UCSD-AML1 (cell line): ENCODE measurements around the gene TMEM192.
"Not testable (repeated sequence)": the region's sequence is repeated elsewhere in the genome, so short reads cannot be mapped to it uniquely, and the experiment has no call there.

Source experiments
- DNase-seq: peaks from one replicate; lab custom pipeline; 2025; ENCODE audit not compliant: unreplicated experiment; lab: John Stamatoyannopoulos, UW

Gene TMEM192

DNA sequence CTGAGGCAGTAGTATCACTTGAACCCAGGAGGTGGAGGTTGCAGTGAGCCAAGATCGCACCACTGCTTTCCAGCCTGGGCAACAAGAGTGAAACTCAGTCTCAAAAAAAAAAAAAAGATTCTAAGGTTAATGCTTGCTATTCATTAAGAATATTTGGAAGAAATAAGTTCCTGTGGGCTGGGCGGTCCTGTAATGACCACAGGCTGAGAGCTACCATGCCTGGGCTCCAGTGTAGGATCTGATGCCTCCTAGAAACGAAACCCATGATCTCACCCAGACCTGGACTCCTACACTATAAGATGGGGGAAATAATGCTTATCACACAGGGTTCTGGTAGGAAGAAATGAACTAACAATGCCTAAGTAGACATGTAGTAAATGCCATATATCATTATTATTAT is 17.8 kb downstream of the TMEM192 start:
- DNase-seq = no peak

DNA sequence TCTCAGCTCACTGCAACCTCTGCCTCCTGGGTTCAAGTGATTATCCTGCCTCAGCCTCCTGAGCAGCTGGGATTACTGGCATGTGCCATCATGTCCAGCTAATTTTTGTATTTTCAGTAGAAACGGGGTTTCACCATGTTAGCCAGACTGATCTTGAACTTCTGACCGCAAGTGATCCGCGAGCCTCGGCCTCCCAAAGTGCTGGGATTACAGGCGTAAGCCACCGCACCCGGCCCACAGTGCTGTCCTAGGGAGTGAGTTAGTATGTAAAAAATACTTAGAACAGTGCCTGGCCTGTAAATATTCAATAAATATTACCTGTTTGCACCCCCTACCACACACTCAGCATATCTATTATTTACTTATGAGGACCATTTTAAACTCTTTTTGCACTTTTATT is 20.5 kb downstream of the TMEM192 start:
- DNase-seq = not testable (repeated sequence)

DNA sequence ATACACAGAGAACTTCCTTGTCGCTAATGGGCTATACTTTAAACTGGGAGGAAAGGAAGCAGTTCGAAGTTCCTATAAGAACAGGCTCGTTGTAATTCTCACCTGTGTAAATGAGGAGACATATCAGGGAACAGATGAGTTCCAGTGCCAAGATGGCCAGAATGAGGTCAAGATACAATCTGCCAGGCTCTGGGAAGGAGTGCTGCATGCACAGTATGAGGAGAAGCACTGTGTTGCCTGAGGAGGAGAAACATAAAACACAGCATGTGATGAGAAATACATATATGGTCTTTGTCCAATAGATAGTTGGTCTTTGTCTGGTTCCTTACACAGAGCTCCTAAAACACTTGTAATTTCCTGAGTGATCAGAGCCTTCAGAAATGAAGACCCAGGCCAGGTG is 24.3 kb downstream of the TMEM192 start:
- no peak for DNase-seq

DNA sequence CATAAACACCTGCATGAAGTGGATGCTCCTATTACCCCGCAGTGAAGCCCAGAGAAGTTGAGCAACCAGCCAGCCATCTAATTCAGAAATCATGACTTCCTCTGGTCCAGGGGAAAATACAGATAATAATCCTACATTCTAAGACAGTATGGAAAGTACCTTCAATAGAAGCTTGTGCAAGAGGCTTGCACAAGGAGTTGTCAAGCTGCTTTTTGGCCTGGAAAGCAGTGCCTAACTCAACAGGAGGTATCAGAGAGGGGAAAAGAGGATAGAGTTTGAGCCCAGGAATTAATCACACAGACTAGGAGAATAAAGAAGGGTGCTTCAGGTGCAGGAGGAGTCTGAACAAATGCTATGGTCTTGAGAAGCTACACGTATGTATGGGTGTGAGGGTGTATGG is 26.7 kb downstream of the TMEM192 start:
- no peak for DNase-seq

DNA sequence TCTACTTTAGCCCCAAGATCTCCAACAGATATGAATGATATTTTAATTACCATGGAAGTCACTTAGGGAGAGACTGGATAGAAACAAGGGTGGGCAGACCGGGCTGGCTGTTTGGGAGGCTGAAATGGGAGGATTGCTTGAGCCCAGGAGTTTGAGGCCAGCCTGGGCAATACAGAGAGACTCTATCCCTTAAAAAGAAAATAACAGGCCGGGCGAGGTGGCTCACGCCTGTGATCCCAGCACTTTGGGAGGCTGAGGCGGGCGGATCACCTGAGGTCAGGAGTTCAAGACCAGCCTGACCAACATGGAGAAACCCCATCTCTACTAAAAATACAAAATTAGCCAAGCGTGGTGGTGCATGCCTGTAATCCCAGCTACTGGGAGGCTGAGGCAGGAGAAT is 27.9 kb downstream of the TMEM192 start:
- not testable (repeated sequence) for DNase-seq

DNA sequence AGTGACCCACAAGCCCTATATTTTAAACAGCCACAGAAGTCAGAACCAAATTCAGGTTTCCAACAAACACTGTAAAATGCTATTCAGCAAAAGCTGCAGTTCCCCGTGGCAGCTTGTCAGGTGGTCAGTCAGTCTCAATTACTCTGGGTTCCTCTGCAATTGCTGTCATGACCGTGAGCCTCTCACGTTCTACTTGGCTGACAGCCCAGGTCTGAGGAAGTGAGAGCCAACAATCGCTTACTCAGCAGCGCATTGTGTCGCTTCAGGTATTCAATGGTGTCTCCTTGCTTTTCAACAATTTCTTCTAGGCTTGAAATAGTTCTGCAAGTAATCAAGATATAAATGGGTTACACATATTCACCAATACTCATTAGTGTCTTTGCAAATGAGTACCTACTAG is 33.2 kb downstream of the TMEM192 start:
- DNase-seq = no peak

DNA sequence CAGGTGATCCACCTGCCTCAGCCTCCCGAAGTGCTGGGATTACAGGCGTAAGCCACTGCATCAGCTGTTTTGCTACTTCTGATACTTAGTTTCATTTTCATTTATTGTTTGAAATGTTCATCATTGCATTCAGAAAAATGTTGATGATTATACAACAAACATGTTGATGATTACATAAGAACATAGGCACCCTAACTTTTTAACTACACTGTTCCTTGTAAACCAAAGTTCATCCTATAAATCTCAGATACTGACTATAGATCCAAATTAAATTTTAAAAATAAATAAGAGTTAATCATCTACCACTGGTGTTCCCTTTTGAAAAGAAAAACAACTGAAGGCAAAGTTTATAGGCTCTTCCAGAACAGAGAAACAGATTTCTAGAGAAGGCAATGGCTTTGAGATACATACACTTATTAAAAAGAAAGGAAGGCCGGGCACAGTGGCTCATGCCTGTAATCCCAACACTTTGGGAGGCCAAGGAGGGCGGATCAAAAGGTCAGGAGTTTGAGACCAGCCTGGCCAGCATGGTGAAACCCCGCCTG is 35.6 kb downstream of the TMEM192 start:
- no peak for DNase-seq

DNA sequence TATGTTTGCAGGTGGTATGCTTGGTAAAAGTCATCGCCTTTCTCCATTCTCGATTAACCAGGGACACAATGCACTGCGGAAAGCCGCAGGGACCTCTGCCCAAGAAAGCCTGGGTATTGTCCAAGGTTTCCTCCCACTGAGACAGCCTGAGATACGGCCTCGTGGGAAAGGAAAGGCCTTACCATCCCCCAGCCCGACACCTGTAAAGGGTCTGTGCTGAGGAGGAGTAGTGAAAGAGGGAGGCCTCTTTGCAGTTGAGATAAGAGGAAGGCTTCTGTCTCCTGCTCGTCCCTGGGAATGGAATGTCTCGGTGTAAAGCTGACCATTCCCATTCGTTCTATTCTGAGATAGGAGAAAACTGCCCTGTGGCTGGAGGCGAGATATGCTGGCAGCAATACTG is 39.3 kb downstream of the TMEM192 start:
- not testable (repeated sequence) for DNase-seq

DNA sequence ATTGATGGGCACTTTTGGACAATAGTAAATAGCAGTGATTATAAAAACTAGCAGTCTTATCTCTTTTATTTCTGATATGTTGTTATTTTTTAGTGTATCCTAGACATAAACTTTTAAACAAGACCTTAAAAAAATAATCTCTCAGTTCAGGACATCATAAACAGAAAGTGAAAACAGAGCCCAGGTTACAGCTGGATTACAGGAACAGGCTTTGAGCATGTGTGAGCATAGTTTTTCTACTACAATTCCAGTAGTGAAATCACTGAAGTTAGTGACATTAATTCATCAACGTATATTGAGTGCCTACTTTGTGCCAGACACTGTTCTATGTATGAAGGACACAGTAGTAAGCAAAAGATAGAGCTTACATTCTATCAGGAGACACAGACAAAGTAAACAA is 42.1 kb downstream of the TMEM192 start:
- no peak for DNase-seq

DNA sequence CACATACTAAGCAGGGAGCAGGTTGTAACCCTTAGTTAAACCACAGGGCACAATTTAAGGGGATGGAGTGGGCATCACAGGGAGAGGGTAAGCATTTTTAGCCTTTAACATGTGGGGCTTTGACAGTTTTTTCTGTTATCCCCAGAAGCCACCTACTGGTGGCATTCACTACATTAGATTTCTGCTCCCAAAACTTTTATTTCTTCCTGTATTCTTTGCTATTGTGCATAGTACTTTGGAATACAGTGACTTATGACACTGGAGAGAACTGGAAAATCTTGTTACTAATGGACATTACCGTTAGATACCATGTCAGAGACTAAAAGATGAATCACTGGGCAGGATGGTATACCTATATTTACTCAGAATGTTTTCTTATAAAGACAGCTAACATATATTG is 51.7 kb downstream of the TMEM192 start:
- DNase-seq = no peak

DNA sequence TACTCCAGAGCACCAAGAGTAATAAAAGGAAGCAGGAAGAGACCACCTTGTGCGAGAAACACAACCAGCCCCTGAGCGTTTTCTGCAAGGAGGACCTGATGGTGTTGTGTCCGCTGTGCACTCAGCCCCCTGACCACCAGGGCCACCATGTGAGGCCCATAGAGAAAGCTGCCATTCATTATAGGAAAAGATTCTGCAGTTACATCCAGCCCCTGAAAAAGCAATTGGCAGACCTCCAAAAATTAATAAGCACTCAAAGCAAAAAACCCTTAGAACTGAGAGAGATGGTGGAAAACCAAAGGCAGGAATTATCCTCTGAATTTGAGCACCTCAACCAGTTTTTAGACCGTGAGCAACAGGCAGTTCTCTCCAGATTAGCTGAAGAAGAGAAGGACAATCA is 53.3 kb downstream of the TMEM192 start:
- no peak for DNase-seq

DNA sequence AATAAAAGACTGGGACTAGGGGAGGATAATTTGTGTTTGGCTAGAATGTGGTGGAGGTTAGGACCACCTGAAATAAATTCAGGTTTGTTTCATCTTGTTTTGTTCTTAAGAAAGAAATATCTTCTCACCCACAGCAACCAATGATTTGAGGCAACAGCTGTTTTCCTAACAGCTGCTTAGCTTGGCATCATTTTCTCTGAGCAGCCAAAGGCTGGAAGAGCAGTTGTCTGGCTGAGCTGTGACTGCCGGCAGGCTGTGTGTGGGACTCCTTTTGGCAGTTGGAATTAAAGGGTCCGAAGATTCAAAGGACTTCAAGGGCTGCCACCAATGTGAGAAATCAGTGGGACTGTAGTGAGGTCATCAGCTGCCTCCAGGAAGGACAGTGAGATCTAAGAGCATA is 54.0 kb downstream of the TMEM192 start:
- DNase-seq = no peak

DNA sequence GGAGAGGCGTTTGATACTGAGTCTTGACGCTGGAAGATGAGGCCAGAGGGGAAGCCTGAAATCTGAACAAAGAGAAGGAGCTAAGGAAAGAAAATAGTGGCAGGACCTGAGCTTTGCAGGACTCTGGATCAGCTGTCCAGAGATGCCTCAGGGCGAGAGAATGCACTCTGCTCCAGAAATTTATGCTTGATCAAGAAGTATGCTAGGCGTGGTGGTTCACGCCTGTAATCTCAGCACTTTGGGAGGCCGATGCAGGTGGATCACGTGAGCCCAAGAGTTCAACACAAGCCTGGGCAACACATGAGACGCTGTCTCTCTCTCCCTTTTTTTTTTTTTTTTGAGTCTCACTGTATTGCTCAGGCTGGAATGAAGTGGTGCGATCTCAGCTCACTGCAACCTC is 57.1 kb downstream of the TMEM192 start:
- no peak for DNase-seq

DNA sequence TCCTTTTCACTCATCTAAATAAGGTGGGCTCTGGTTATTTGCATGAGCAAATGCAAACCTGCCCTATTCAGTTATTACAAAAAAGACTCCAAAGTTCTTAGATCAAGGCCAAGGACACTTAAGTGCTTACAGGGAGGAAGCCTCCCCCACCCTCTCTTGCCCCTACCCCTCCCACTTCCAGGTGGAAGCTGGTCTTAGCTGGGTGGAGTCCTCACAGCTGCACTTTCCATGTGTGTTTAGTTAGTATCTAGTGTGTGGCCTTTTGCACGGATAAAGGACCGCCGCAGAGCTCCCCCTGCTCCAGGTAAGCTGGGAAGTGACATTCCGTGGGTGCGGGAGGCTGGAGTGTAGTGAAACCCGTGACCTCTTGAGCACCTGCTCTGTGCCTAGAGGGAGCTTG is 59.0 kb downstream of the TMEM192 start, which contains the start of gene TRIM75:
TRIM75 (plus strand) TSS at position 222 of the 400 bp plus-strand sequence. CDS start 5,282 bp downstream, outside the sequence.
- DNase-seq = no peak

DNA sequence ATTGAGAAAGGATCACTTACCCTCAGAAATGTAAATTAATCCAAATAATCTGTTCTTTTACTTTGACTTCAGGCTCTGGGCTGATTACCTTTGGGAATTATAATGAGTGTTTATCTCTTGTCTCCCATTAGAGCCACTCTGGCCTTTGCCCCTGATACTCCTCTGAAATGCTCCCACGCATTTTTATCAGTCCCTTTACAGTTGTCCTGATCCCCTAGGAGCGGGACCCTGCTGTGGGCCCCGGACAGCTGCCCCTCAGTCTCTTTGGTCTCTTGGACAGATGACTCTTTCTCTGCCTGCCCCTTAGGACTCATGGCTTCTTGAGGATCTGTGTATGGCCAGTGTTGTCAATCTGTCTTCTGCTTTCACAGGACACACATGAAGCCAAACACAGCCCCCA is 60.0 kb downstream of the TMEM192 start:
- no peak for DNase-seq

DNA sequence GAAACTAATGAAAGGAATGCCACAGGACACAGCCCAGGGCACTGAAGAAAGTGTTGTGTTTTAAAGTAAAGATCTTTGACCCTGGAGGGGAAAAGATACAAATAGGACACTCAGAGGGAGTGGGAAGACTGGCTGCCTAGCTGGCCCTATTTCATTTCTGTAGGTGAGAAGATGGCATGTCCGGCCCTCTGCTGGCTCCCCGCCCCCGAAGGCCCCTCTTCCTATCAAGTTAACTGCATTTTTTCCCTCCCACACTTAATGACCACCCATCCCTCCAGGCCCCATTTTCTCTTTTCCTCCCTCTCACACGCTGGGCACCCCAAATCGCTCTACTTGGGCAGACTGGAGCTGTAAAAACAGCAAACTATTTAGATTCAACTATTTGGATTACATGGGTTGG is 64.5 kb downstream of the TMEM192 start:
- DNase-seq = no peak

DNA sequence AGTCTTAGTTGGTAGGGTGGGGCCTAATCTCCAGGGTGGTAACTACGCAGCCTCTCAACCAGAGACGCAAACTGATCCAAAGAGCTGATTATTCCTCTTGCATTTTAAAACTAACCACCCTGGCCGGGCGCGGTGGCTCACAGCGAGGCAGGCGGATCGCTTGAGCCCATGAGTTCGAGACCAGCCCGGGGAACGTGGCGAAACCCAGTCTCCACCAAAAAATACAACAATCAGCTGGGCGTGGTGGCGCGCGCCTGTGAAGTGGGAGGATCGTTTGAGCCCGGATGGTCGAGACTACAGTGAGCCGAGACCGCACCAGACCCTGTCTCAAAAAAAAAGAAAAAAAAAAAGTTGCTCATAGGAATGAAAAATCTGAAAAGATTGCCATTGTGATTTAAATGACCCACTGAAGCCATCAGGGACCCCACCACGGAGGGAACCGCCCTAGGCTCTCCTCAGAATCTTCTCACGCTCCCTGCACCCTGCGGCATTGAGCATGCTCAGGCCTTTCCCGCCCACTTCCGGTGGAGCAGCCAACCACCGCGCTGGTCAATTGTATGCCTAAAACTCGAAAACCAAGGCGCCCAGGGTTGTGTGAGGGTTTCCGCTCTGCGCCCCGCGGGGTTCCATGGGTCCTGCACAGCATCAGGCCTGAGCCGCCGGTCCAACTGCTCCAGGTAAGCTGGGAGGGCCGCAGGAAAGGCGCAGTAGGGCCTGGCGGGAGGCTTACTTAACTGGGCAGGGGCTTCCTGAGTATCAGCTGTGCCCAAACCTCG is 81.0 kb downstream of the TMEM192 start, which contains the start of gene TRIM60:
TRIM60 (plus strand) TSS at position 564 of the 776 bp plus-strand sequence. CDS start 8,074 bp downstream, outside the sequence.
- no peak for DNase-seq

DNA sequence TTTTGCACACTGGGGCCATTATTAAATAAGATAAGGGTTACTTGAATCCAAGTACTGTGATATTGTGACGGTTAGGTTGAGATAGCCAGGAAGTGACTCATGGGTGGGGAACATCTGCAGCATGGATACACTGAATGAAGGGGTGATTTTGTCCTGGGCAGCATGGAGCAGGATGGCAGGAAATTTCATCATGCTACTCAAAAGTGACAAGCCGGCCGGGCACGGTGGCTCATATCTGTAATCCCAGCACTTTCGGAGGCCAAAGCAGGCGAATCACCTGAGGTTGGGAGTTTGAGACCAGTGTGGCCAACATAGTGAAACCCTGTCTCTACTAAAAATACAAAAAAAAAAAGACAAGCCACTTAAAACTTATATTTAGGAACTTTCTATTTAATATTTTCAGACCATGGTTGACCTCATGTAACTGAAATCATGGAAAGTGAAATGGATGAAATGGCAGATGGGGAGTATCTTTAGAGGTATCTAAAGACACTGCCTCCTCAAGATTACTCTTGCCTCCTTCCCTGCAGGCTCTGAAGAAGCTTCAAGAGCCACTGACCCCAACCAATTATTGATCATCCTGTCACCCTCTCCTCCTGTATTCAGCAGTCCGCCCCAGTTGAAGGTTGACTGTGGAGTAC is 84.8 kb downstream of the TMEM192 start:
- no peak for DNase-seq

DNA sequence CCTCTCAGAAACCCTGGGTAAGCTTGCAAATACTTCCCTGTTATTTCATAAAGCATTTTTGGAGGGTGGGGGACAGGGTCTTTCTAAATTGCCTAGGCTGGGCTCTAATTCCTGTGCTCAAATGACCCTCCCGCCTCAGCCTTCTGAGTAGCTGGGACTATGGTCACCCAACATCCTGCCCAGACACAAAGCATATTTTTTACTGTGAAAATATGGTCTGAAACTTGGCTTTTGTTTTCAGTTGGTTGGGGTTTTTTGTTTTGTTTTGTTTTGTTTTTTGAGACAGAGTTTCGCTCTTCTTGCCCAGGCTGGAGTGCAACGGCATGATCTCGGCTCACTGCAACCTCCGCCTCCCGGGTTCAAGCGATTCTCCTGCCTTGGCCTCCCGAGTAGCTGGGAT is 86.9 kb downstream of the TMEM192 start:
- DNase-seq = not testable (repeated sequence)
